Ishikawa (cell line): Measurements from ENCODE around the gene ABL1.

Experiments
- EP300 ChIP-seq: IDR thresholded peaks from 2 replicates; pipeline ENCODE4 v1.6.1; 2012; ENCODE audit warnings: borderline replicate concordance
- FOXM1 ChIP-seq: IDR thresholded peaks from 2 replicates; pipeline ENCODE4 v1.6.1; 2012; ENCODE audit warnings: low read depth, borderline replicate concordance
- NFIC ChIP-seq: IDR thresholded peaks from 2 replicates; pipeline ENCODE4 v1.6.1; 2012
- REST ChIP-seq: IDR thresholded peaks from 2 replicates; pipeline ENCODE4 v1.6.1; 2012; ENCODE audit warnings: low read depth, mild to moderate bottlenecking
- TAF1 ChIP-seq: IDR thresholded peaks from 2 replicates; pipeline ENCODE4 v1.6.1; 2012; ENCODE audit warnings: low read depth, mild to moderate bottlenecking
- USF1 ChIP-seq: IDR thresholded peaks from 2 replicates; pipeline ENCODE4 v1.6.1; 2012

GRCh38 chr9:130793589-130793988 lies 41.5 kb upstream of the ABL1 start:
- TF ChIP-seq NFIC (no peak), USF1 (no peak), TAF1 (no peak), REST (no peak), FOXM1 (no peak), EP300 (no peak)
